OCI-LY7 (cell line): Measurements from ENCODE around the gene ANKRD33B. TPM values are rescaled to one million over a fixed set of nuclear protein-coding genes. Genes with fewer than 3 reads are reported as not detected.

Source experiments
- BruUV-seq: library from RNA; stranded (reverse); fragments of 400-500 nt; replicated peaks from 2 replicates; lab custom pipeline; 2021; lab: Mats Ljungman, UMichigan
- CTCF ChIA-PET: fragments of 300-600 bp; sonication (Branson Sonifier 250); formaldehyde crosslinking; loops from one replicate; lab custom pipeline; 2022; ENCODE audit warnings: antibody characterized with exemption; ENCODE audit not compliant: unreplicated experiment; lab: Charles Lee
- POLR2A ChIA-PET: fragments of 300-600 bp; sonication (Branson Sonifier 250); formaldehyde crosslinking; loops from one replicate; lab custom pipeline; 2022; ENCODE audit warnings: antibody characterized with exemption; lab: Charles Lee
- DNase-seq: peaks from one replicate; pipeline ENCODE4 v3.0.0-alpha.2; 2015; ENCODE audit warnings: low spot score
- H2AFZ ChIP-seq: fragments of 200-600 bp; sonication (generic), shearing (Covaris generic); 2 replicates; pipeline ENCODE4 v1.6.1; 2014; ENCODE audit warnings: mild to moderate bottlenecking, antibody characterized with exemption, low read length, moderate library complexity
- H3K27ac ChIP-seq: fragments of 200-600 bp; sonication (generic); 2 replicates; pipeline ENCODE4 v1.5.1; 2014; ENCODE audit warnings: mixed run types, low read depth, mild to moderate bottlenecking, moderate library complexity, low read length, inconsistent platforms; ENCODE audit not compliant: poor library complexity, severe bottlenecking
- H3K36me3 ChIP-seq: fragments of 200-600 bp; sonication (generic); 2 replicates; pipeline ENCODE4 v1.6.1; 2014; ENCODE audit warnings: mild to moderate bottlenecking, antibody characterized with exemption, low read length, moderate library complexity, mixed read lengths; ENCODE audit not compliant: insufficient read depth
- H3K4me1 ChIP-seq: fragments of 200-600 bp; sonication (generic); 2 replicates; pipeline ENCODE4 v1.5.1; 2014; ENCODE audit warnings: mild to moderate bottlenecking, low read length; ENCODE audit not compliant: insufficient read depth, poor library complexity, severe bottlenecking
- H3K4me2 ChIP-seq: fragments of 200-600 bp; sonication (generic); 2 replicates; pipeline ENCODE4 v1.6.1; 2014; ENCODE audit warnings: mild to moderate bottlenecking, low read length
- H3K4me3 ChIP-seq: fragments of 200-600 bp; sonication (generic); 2 replicates; pipeline ENCODE4 v1.5.1; 2014; ENCODE audit warnings: mild to moderate bottlenecking, low read depth, low read length; ENCODE audit not compliant: poor library complexity, severe bottlenecking
- H3K79me2 ChIP-seq: fragments of 200-600 bp; sonication (generic); 2 replicates; pipeline ENCODE4 v1.6.1; 2016; ENCODE audit warnings: low read depth, mild to moderate bottlenecking, low read length, moderate library complexity, mixed read lengths; ENCODE audit not compliant: insufficient read depth
- H3K9me2 ChIP-seq: fragments of 200-600 bp; sonication (generic); 2 replicates; pipeline ENCODE4 v1.6.1; 2016; ENCODE audit warnings: mild to moderate bottlenecking, low read length, mixed read lengths; ENCODE audit not compliant: insufficient read depth
- H3K9me3 ChIP-seq: fragments of 200-600 bp; sonication (generic); 2 replicates; pipeline ENCODE4 v1.6.1; 2014; ENCODE audit warnings: mild to moderate bottlenecking, mixed run types, low read length, mixed read lengths
- H4K20me1 ChIP-seq: fragments of 200-600 bp; sonication (generic); 2 replicates; pipeline ENCODE4 v1.6.1; 2014; ENCODE audit warnings: mild to moderate bottlenecking, antibody characterized with exemption, low read length, moderate library complexity, mixed read lengths; ENCODE audit not compliant: insufficient read depth
- EZH2phosphoT487 ChIP-seq: fragments of 200-600 bp; sonication (generic); IDR thresholded peaks from 2 replicates; pipeline ENCODE4 v1.6.1; 2018; ENCODE audit warnings: low read depth, borderline replicate concordance, mild to moderate bottlenecking, mixed run types, antibody characterized with exemption, low read length, moderate library complexity, mixed read lengths
- intact Hi-C: fragments of 100-400 bp; cut with micrococcal nuclease; formaldehyde crosslinking; loops from one replicate; pipeline ENCODE4 v1.10.0; 2022; ENCODE audit not compliant: unreplicated experiment
- total RNA-seq, 2 experiments: library from RNA; depleted of rRNA in 1 of 2; stranded (reverse); fragments of >200 nt in 1 of 2; shearing (Covaris generic) in 1 of 2; gene quantifications; 2 replicates each; pipeline ENCODE4 v1.2.3, GENCODE V29; 2014 to 2022
- TF ChIP-seq, protein P1 (sequence below): fragments of 200-600 bp; sonication (generic); conservative IDR thresholded peaks from 2 replicates; pipeline ENCODE4 v1.5.1; 2014; ENCODE audit warnings: mild to moderate bottlenecking, antibody characterized with exemption, low read length, moderate library complexity, mixed read lengths

ANKRD33B gene
- total RNA-seq, 2 experiments from 2014 or later, result 5.6 to 11.4 TPM

DNA sequence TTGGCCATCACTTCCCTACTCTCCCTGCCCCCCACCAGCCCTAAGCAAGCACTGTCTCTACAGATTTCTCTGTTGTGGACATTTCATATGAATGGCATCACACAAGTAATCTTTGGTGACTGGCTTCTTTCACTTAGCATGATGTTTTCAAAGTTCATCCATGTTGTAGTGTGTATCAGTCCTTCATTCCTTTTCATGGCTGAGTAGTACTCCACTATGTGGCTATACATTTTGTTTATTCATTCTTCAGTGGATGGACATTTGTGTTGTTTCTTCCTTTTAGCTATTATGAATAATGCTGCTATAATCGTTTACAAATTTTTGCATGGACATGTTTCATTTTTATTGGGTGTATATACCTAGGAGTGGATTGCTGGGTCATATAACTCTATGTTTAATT is 113.1 kb downstream of the ANKRD33B start:
- intact Hi-C loops, result no loop called here

DNA sequence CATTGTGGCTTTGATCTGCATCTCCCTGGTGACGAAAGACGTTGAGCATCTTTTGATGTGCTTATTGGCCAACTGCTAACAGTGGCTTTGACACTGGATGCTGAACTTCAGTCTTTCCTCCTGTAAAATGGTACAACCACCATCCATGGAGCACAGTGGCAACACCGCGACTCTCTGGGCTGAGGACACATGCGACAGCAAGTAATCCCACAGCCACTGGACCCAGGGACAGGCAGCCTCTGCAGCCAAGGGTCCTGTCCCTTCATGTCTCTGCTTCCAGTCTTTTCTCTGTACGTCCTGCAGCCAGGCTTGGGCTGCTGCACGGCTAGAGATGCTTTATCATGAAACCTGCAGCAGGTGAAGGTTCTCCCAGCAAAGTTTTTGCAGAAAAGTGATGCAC is 113.7 kb downstream of the ANKRD33B start:
- no TSS peak for BruUV-seq
- H3K36me3 ChIP-seq, result peaks cover 47% of the 10 kb centered on the region
- no peak overlapping the region for H2AFZ ChIP-seq
- ChIA-PET CTCF (no interaction called here), POLR2A (no interaction called here)
- H3K4me2 ChIP-seq, result no peak overlapping the region
- intact Hi-C loops, result no loop called here
- H3K9me3 ChIP-seq, result no peaks in the 10 kb centered on the region
- H3K9me2 ChIP-seq, result no peaks in the 10 kb centered on the region
- no peak for DNase-seq
- H4K20me1 ChIP-seq, result no peaks in the 10 kb centered on the region
- TF ChIP-seq EZH2phosphoT487, result no peak
- TF ChIP-seq, protein P1, sequence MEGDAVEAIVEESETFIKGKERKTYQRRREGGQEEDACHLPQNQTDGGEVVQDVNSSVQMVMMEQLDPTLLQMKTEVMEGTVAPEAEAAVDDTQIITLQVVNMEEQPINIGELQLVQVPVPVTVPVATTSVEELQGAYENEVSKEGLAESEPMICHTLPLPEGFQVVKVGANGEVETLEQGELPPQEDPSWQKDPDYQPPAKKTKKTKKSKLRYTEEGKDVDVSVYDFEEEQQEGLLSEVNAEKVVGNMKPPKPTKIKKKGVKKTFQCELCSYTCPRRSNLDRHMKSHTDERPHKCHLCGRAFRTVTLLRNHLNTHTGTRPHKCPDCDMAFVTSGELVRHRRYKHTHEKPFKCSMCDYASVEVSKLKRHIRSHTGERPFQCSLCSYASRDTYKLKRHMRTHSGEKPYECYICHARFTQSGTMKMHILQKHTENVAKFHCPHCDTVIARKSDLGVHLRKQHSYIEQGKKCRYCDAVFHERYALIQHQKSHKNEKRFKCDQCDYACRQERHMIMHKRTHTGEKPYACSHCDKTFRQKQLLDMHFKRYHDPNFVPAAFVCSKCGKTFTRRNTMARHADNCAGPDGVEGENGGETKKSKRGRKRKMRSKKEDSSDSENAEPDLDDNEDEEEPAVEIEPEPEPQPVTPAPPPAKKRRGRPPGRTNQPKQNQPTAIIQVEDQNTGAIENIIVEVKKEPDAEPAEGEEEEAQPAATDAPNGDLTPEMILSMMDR, result no peak
- no peaks in the 10 kb centered on the region for H3K4me1 ChIP-seq
- no peak overlapping the region for H3K4me3 ChIP-seq
- no peak overlapping the region for H3K27ac ChIP-seq
- H3K79me2 ChIP-seq, result no peaks in the 10 kb centered on the region

More for the DNA sequence above, 113.1 kb downstream of the ANKRD33B start:
- Histone ChIP-seq H3K4me3 (no peak overlapping the region), H2AFZ (no peak overlapping the region), H3K4me2 (no peak overlapping the region), H3K9me3 (no peaks in the 10 kb centered on the region), H4K20me1 (no peaks in the 10 kb centered on the region), H3K4me1 (no peaks in the 10 kb centered on the region), H3K36me3 (peaks cover 42% of the 10 kb centered on the region), H3K27ac (no peak overlapping the region), H3K9me2 (no peaks in the 10 kb centered on the region), H3K79me2 (no peaks in the 10 kb centered on the region)
- no peak for DNase-seq
- POLR2A ChIA-PET, result interaction anchor here (0.5 kb wide), 1 partner anchor 259 kb away, joined by 3 read pairs; no protein-coding TSS in a partner anchor
- CTCF ChIA-PET, result no interaction called here
- TF ChIP-seq EZH2phosphoT487, result no peak
- TF ChIP-seq, protein P1, result no peak
- BruUV-seq, result no TSS peak

DNA sequence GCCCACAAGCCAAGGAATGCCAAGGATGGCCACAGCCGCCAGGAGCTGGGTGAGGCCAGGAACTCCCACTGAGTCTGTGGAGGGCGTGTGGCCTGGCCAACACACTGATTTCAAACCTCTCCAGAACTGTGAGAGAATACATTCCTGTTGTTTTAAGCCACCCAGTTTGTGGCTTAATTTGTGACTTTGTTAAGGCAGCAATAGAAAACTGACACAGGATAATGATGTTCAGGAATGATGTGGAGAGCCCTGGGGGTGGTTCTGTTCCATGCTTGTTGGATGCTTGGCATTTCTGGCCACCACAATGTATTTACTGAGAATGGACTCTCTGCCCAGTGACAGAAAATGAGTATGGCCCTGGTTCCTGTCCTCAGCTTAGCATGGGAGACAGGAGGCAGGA is 114.4 kb downstream of the ANKRD33B start:
- intact Hi-C loops, result no loop called here
- Histone ChIP-seq H3K9me3 (no peaks in the 10 kb centered on the region), H3K9me2 (no peaks in the 10 kb centered on the region), H3K4me2 (no peak overlapping the region), H3K4me1 (no peaks in the 10 kb centered on the region), H3K79me2 (no peaks in the 10 kb centered on the region), H2AFZ (no peak overlapping the region), H4K20me1 (no peaks in the 10 kb centered on the region), H3K4me3 (no peak overlapping the region), H3K27ac (no peak overlapping the region), H3K36me3 (peaks cover 53% of the 10 kb centered on the region)
- ChIA-PET CTCF (no interaction called here), POLR2A (no interaction called here)
- BruUV-seq, result no TSS peak
- DNase-seq, result no peak
- TF ChIP-seq EZH2phosphoT487, result no peak
- TF ChIP-seq, protein P1, result no peak
